BE2C (cell line): ENCODE measurements around the gene SNAP25.

Source experiments
- DNase-seq: peaks from one replicate; pipeline ENCODE4 v3.0.0-alpha.2; 2020
- H3K27me3 ChIP-seq: fragments of 250-450 bp; sonication (Bioruptor Pico); 2 replicates; pipeline ENCODE4 v1.5.1; 2020; ENCODE audit warnings: mild to moderate bottlenecking
- H3K36me3 ChIP-seq: fragments of 250-450 bp; sonication (Bioruptor Pico); 2 replicates; pipeline ENCODE4 v1.5.1; 2020; ENCODE audit warnings: mild to moderate bottlenecking
- H3K4me1 ChIP-seq: fragments of 250-450 bp; sonication (Bioruptor Pico); 2 replicates; pipeline ENCODE4 v1.5.1; 2020
- H3K4me3 ChIP-seq: 2 replicates; pipeline ENCODE4 v1.5.1; 2011; ENCODE audit warnings: low read depth, low read length
- H3K9me3 ChIP-seq: fragments of 250-450 bp; sonication (Bioruptor Pico); 2 replicates; pipeline ENCODE4 v1.5.1; 2020
- CTCF ChIP-seq: IDR thresholded peaks from 2 replicates; pipeline ENCODE4 v1.5.1; 2012; ENCODE audit warnings: mild to moderate bottlenecking, low read depth, low read length

SNAP25 gene

GRCh38 chr20:10329387-10330005, 110.9 kb downstream of the SNAP25 start:
- DNase-seq: no peak
- no peak for TF ChIP-seq CTCF
- H3K36me3 ChIP-seq: no peaks in the 10 kb centered on the region

GRCh38 chr20:10330071-10330470, 111.4 kb downstream of the SNAP25 start:
- H3K27me3 ChIP-seq: no peaks in the 10 kb centered on the region
- H3K4me1 ChIP-seq: no peaks in the 10 kb centered on the region
- no peak for TF ChIP-seq CTCF
- no peak overlapping the region for H3K4me3 ChIP-seq
- H3K36me3 ChIP-seq: no peaks in the 10 kb centered on the region
- DNase-seq: no peak
- H3K9me3 ChIP-seq: no peaks in the 10 kb centered on the region

More at GRCh38 chr20:10329387-10330005, 110.9 kb downstream of the SNAP25 start:
- Histone ChIP-seq H3K9me3 (no peaks in the 10 kb centered on the region), H3K27me3 (no peaks in the 10 kb centered on the region), H3K4me3 (no peak overlapping the region), H3K4me1 (no peaks in the 10 kb centered on the region)

GRCh38 chr20:10332656-10333415, 114.2 kb downstream of the SNAP25 start:
- no peak for TF ChIP-seq CTCF
- Histone ChIP-seq H3K4me3 (no peak overlapping the region), H3K9me3 (no peaks in the 10 kb centered on the region), H3K4me1 (no peaks in the 10 kb centered on the region), H3K36me3 (no peaks in the 10 kb centered on the region), H3K27me3 (no peaks in the 10 kb centered on the region)
- no peak for DNase-seq

GRCh38 chr20:10336959-10337729, 118.5 kb downstream of the SNAP25 start:
- no peak for DNase-seq
- no peaks in the 10 kb centered on the region for H3K9me3 ChIP-seq
- no peaks in the 10 kb centered on the region for H3K27me3 ChIP-seq
- no peaks in the 10 kb centered on the region for H3K36me3 ChIP-seq
- H3K4me3 ChIP-seq: no peak overlapping the region
- TF ChIP-seq CTCF: no peak
- no peaks in the 10 kb centered on the region for H3K4me1 ChIP-seq

GRCh38 chr20:10338426-10339180, 120.0 kb downstream of the SNAP25 start:
- H3K4me1 ChIP-seq: no peaks in the 10 kb centered on the region
- no peak overlapping the region for H3K4me3 ChIP-seq
- DNase-seq: no peak
- TF ChIP-seq CTCF: no peak
- H3K9me3 ChIP-seq: no peaks in the 10 kb centered on the region
- no peaks in the 10 kb centered on the region for H3K36me3 ChIP-seq
- H3K27me3 ChIP-seq: no peaks in the 10 kb centered on the region
